ENCODE measurements around the gene CGB5.
A peak's percentile ranks its signal among the peaks of the same experiment; 100 is the strongest.
"Not testable (repeated sequence)": the region's sequence is repeated elsewhere in the genome, so short reads cannot be mapped to it uniquely, and the experiment has no call there.

CGB5 gene

GRCh38 chr19:49043548-49043947 is at the start of gene CGB5:
CGB5 (plus strand) TSS chr19:49043848; CDS start chr19:49044210, 362 bp downstream.
- not testable (repeated sequence) for DNase-seq

- no peak for DNase-seq
These were observed 49.6 kb upstream of the CGB5 start for GRCh38 chr19:48994035-48994386.

DNA sequence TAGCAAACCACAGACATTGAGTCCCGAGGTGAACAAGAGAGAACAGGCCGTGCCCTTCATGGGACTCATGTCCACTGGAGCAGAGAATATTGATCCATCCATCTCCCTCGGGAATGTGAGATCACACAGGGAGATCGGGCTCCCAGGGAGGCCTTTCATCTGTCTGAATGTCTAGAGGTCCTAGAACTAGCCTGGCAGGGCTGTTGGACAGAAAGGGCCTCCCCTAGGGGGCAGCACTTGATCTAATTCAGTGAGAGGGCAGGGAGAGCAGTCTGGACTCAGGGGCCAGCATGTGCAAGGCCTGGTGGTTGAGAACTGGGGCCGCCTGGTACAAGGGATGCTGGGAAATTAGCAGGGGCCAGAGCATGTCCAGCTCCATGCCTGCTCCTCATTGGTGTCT is 45.7 kb upstream of the CGB5 start:
- DNase-seq: peak; percentile 72

- DNase-seq: peak; percentile 69
These were observed 43.9 kb upstream of the CGB5 start for GRCh38 chr19:48999481-49000325.

- no peak for DNase-seq
These were observed 39.5 kb upstream of the CGB5 start for GRCh38 chr19:49004133-49004532.

- no peak for DNase-seq
These were observed 38.6 kb upstream of the CGB5 start for GRCh38 chr19:49004964-49005614.

- DNase-seq: no peak
These were observed 36.7 kb upstream of the CGB5 start for GRCh38 chr19:49006905-49007304.

DNA sequence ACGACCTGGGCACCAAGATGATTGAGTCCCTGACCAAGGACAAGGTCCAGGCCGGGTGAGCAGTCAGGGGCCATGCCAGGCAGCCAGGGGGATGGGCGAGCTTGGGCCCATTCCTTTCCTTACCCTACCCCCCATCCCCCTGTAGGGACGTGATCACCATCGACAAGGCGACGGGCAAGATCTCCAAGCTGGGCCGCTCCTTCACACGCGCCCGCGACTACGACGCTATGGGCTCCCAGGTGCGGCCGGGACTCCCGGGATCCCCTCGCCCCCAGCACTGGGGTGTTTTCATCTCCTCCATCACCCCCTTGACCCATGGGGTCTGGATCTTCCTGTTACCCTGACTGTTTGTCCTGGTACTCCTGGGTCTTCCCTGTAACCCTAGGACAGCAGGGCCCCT is 33.8 kb upstream of the CGB5 start:
- no peak for DNase-seq

DNA sequence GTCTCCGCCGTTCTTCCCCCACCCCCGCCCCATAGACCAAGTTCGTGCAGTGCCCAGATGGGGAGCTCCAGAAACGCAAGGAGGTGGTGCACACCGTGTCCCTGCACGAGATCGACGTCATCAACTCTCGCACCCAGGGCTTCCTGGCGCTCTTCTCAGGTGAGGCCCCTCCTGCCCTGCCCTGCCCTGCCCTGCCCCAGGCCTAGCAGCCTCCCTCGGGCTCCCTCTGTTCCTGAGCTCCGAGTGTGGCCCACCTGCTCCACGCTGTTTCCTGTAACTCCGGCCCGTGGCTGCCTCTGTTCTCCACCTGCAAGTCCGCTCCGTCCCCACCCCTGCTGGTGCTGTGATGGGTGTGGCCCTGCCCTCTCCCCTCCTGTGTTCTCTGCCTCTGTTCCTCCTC is 33.2 kb upstream of the CGB5 start:
- no peak for DNase-seq

DNA sequence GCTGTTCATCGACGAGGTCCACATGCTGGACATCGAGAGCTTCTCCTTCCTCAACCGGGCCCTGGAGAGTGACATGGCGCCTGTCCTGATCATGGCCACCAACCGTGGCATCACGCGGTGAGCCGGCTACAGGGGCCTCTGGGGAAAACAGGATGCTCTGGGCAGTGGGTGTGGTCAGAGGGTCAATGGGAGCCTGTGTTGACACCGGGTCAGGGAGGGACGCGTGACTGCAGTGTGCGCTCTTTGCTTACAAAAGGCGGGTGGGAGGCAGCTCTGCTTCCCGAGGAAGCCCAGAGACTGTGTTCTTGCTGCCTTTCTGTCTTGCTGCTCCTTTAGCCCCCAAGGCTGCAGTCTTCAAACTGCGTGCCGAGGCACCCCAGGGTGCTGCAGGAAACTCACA is 32.5 kb upstream of the CGB5 start:
- DNase-seq: no peak

GRCh38 chr19:49014123-49014869 is 29.4 kb upstream of the CGB5 start:
- no peak for DNase-seq

DNA sequence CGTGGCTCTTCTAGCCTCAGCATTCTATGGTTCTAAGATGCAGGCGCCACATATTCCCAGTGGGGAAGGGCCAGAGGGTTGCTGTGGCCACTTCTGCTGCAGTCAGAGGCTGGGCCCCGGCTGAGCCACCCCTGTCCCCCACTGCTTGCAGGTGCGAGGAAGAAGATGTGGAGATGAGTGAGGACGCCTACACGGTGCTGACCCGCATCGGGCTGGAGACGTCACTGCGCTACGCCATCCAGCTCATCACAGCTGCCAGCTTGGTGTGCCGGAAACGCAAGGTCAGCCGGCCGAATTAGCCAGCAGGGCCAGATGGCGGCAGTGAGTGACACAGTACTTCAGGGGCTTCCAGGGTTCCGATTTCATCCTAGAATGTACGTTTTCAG is 28.8 kb upstream of the CGB5 start:
- DNase-seq: no peak

- DNase-seq: no peak
These were observed 27.4 kb upstream of the CGB5 start for GRCh38 chr19:49016067-49016839.

- no peak for DNase-seq
These were observed 26.5 kb upstream of the CGB5 start, which contains the start of gene LHB for GRCh38 chr19:49017041-49017665. LHB (minus strand) TSS chr19:49017091; CDS start chr19:49017081, 10 bp downstream.

DNA sequence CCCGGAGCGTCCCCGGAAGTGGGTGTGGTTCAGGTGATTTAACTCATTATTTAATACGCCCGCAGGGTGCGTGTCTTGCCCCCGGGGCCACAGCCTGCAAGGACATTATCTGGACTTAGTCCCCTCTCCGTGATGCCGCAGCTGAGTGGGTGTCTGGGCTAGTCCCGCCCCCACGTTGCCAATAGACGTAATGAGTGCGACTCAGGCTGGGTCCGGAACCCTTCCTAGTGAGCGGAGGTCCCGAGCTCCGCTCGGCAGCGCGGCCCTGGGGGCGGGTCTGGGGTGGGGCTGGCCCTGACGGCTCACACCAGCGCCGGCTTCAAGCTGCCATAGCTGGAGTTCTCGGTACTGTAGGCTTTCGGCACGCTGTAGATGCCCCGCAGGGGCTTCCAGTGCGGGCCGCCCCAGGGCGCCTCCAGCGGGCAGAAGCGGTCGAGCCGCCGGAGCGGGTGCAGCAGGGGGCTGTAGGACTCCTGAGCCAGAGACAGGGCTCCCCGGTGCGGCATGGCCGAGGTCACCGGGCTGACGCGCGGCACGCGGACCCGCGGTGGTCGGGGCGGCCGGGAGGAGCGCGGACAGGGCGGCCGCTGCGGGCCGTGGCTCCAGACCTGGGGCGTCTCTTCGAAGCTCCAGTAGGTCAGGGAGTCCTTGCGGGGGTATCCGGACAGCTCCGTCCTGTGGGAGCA is 25.8 kb upstream of the CGB5 start:
- DNase-seq: peak; percentile 51

DNA sequence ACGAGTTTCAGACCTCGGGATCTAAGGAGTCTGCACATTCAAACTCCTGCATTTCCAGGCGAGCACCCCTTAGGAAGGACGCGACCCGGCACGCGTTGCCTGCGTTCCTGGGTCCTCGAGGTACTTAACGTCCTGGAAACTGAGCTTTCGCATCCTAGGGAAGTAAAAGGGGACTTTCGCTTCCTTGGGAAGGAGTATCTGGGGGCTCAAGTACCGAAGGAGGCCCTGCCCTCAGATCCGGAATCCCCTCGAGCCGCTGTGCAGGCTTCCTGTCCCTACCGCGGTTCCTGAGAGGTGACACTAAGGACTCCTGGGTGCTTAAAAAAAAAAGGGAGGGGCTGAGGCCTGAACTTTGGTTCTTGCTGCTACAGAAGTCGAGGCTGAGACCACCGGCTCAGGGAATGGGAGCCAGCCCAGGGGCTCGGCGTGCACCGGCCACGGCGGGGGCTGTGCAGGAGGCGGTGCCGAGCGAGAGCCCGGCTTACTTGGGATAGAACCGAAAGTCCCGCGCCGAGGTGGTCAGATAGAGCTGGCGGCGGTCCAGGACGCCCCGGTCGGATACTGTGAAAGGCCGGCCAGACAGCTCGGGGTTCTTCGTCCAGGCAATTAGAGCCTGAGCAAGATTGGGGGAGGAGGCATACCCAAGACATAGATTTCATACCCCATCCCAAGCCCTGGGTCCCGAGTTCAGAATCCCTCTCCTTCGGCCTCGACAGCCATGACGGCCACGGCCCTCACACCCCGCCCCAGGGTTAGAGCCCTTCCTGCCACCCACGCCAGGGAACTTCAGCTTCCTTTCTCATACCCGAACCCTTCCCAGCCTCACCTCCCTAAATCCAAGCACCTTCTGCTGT is 25.0 kb upstream of the CGB5 start:
- DNase-seq: not testable (repeated sequence)

- peak; percentile 41 for DNase-seq
These were observed 24.3 kb upstream of the CGB5 start for GRCh38 chr19:49019242-49019932.

DNA sequence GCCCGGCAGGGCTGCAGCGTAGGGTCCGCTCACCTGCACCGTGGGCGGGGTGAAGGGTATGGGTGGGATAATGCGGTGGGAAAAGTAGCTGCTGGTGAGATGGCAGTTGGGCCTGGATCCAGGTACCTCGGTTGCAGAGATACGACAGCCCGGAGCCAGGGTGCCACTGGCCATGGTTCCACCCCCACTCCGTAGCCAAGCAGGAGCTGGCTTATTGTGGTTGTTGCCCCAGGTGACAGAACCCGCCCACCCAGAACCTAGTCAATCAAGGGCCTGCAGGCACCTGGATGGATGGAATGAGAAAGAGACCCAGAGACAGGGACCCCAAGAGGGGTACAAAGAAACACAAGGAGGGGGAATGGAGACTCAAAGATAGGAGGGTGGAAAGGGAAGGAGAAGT is 23.3 kb upstream of the CGB5 start:
- no peak for DNase-seq

DNA sequence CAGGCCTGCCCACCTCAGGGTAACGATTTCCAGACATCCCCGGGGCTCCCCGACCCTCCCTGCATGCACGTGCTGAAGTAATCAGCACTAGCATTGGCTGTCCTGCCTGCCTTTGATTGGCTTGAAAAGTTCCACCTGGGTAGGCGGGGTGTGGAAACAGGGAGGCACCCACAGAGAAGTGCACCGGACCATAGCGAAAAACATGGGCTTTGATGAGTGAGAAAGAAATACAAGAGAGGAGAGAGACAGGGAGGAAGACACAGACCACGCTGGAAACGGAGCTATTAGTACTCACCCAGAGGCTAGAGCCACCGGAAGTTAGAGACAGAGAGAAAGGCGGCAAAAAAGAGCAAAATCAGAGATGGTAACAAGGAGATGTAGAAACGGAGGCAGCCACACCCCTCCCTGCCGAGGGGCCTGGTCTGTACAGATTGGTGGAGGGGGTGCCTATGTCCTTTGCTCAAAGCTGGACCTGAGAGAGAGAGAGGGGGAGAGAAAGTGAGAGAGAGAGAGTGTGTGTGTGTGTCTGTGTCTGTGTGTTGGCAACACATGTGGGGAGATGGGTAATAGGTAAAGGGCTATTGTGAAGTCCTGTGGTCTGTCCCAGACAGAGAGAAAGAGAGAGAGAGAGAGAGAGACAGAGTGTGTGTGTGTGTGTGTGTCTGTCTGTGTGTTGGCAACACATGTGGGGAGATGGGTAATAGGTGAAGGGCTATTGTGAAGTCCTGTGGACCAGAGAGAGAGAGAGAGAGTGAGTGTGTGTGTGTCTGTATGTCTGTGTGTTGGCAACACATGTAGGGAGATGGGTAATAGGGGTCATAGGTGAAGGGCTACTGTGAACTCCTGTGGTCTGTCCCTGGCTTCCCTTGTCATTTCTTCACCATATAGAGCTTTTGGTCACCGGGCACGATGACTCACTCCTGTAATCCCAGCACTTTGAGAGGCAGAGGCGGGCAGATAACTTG is 22.4 kb upstream of the CGB5 start:
- peak; percentile 27 for DNase-seq

Data from suppressor macrophage treated with lipopolysaccharide for 4 hours (primary cell).